ENCODE measurements around the gene NAA40.

The NAA40 gene

GRCh38 chr11:64005691-64006090, 66.9 kb downstream of the NAA40 start:
- no peak overlapping the region for H3K4me3 ChIP-seq (ENCODE audit: low read length)
- DNase-seq (ENCODE audit: low read depth) = no peak
- TF ChIP-seq, protein P1, sequence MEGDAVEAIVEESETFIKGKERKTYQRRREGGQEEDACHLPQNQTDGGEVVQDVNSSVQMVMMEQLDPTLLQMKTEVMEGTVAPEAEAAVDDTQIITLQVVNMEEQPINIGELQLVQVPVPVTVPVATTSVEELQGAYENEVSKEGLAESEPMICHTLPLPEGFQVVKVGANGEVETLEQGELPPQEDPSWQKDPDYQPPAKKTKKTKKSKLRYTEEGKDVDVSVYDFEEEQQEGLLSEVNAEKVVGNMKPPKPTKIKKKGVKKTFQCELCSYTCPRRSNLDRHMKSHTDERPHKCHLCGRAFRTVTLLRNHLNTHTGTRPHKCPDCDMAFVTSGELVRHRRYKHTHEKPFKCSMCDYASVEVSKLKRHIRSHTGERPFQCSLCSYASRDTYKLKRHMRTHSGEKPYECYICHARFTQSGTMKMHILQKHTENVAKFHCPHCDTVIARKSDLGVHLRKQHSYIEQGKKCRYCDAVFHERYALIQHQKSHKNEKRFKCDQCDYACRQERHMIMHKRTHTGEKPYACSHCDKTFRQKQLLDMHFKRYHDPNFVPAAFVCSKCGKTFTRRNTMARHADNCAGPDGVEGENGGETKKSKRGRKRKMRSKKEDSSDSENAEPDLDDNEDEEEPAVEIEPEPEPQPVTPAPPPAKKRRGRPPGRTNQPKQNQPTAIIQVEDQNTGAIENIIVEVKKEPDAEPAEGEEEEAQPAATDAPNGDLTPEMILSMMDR (conservative IDR thresholded peaks at IDR 0.05; ENCODE audit: low read length) = no peak

DNA sequence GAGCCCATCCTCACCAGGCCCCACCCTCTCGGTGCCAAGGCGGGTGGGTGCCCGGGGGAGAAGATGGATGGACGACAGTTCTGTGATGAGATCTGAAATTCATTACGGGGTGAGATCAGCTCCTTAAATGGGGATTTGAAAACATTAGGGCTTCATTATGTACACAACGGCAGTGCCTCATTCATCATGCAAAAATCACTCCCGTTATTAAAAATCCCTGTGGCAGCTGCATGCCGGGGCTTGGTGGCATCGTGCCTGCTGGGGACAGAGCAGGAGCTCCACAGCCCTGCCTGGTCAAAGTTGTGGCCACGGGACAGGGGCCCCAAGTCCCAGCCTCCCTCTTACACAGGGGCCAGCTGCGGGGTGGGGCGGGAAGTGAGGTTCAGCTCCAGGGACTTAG, 67.6 kb downstream of the NAA40 start:
- H3K4me3 ChIP-seq (ENCODE audit: low read length) = no peak overlapping the region
- no peak for DNase-seq (ENCODE audit: low read depth)
- TF ChIP-seq, protein P1 (conservative IDR thresholded peaks at IDR 0.05; ENCODE audit: low read length) = no peak
